Activated naive CD4-positive, alpha-beta T cell treated with anti-CD3 and anti-CD28 coated beads for 36 hours (primary cell): ENCODE results near the gene PIAS3. TPM values are rescaled to one million over a fixed set of nuclear protein-coding genes. Genes with fewer than 3 reads are reported as not detected.
"Not testable (repeated sequence)": the region's sequence is repeated elsewhere in the genome, so short reads cannot be mapped to it uniquely, and the experiment has no call there.

Experiments
- CTCF ChIA-PET: fragments of 350-600 bp; sonication (Branson Sonifier 250); formaldehyde crosslinking; loops from one replicate; lab custom pipeline; 2021; ENCODE audit warnings: antibody characterized with exemption; lab: Charles Lee
- DNase-seq: peaks from one replicate; pipeline ENCODE4 v3.0.0-alpha.2; 2020
- H3K27ac Mint-ChIP-seq: one replicate; pipeline ENCODE4 v1.8.0; 2021; ENCODE audit warnings: mild to moderate bottlenecking, mixed read lengths
- H3K27me3 Mint-ChIP-seq: one replicate; pipeline ENCODE4 v1.8.0; 2021; ENCODE audit warnings: low read depth, mixed read lengths
- H3K36me3 Mint-ChIP-seq: one replicate; pipeline ENCODE4 v1.8.0; 2021; ENCODE audit warnings: low read depth, mixed read lengths
- H3K4me1 Mint-ChIP-seq: one replicate; pipeline ENCODE4 v1.8.0; 2021; ENCODE audit warnings: low read depth, mixed read lengths
- H3K4me3 Mint-ChIP-seq: one replicate; pipeline ENCODE4 v1.8.0; 2021; ENCODE audit warnings: mild to moderate bottlenecking, moderate library complexity, mixed read lengths
- H3K9me3 Mint-ChIP-seq: one replicate; pipeline ENCODE4 v1.8.0; 2021; ENCODE audit warnings: mixed read lengths
- intact Hi-C: fragments of 100-400 bp; cut with micrococcal nuclease; formaldehyde crosslinking; loops from one replicate; pipeline ENCODE4 v1.15.1; 2023
- total RNA-seq, 2 experiments: library from RNA; stranded (reverse); gene quantifications; one replicate each; pipeline ENCODE4 v1.2.3, GENCODE V29; 2021

Gene PIAS3
- total RNA-seq, 2 experiments from 2014 or later, result 19.1 to 19.6 TPM

DNA sequence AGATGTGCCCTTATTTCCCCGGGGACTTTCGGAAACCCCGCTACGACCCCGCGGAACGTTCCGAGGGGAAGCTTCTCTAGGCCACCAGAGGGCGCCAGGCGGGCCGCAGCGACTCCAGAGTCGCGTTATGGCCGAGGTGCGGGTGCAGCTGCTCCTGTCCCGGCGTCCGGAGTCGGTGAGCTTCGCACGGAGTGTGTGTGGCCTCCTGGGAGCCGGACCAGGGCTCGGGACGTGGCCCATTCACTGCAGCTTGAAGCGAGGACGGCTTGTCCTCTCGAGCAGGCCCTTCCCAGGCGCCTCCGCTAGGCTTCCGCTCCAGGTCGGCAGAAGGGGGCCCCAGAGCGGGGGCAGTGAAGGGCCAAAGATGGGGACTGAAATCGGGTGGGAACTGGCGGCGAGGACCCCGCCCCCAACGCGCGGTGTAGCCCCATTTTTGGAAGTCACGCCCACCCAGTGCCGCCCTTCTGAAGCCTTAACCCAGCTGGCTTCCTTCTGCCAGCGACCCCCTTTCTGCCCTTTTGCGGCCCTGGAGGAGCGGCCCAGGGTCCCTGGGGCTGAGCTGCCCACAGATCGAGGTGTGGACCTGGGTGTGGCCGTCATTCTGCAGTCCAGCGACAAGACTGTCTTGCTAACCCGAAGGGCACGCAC lies 13.2 kb downstream of the PIAS3 start, which contains the start of gene NUDT17:
Gene NUDT17 (plus strand): TSS at position 117 of the 648 bp plus-strand sequence. CDS start 11 bp downstream, at position 128.
- no peaks in the 10 kb centered on the region for H3K27me3 Mint-ChIP-seq
- peak; percentile 80 for DNase-seq
- no peaks in the 10 kb centered on the region for H3K9me3 Mint-ChIP-seq
- peaks cover 15% of the 10 kb centered on the region for H3K4me1 Mint-ChIP-seq
- H3K4me3 Mint-ChIP-seq, result no peak within 1 kb of the TSS
- CTCF ChIA-PET, result interaction anchor here (0.7 to 8.7 kb wide), 41 partner anchors 9 to 193 kb away, joined by 3 to 141 read pairs (median 5); partner anchors contain the start of genes ANKRD34A, ANKRD35, CD160 and HJV
- intact Hi-C loops, result loop anchor here (1.0 to 2.0 kb wide), 5 partner anchors 41 to 168 kb away; partner anchors contain the start of genes ITGA10 and PEX11B
- H3K27ac Mint-ChIP-seq, result peak within 1 kb of the TSS; percentile 46
- H3K36me3 Mint-ChIP-seq, result no peaks in the 10 kb centered on the region

DNA sequence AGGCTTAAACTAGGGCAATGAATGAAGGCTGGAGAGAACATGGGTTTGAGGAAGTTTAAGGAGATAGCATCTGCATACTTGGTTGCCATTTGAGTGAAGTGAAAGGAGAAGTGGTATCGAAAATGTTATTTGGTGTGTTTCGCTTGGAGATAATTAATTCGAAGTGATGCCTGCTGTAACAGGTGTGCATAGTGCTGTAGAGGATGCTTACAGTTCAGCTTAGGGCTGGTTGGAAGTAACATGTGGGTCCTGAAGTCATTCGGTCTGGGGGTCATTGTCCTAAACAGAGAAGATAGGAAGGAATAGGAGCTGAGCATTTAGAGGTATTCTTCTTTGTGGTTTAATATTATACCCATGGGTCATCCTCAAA lies 13.8 kb downstream of the PIAS3 start:
- Mint-ChIP-seq H3K4me3 (no peak overlapping the region), H3K36me3 (no peaks in the 10 kb centered on the region), H3K4me1 (peaks cover 12% of the 10 kb centered on the region), H3K27me3 (no peaks in the 10 kb centered on the region), H3K27ac (no peak overlapping the region), H3K9me3 (no peaks in the 10 kb centered on the region)
- DNase-seq, result no peak
- CTCF ChIA-PET, result interaction anchor here (0.8 to 8.7 kb wide), 36 partner anchors 8 to 194 kb away, joined by 3 to 141 read pairs (median 6); partner anchors contain the start of genes ANKRD34A, ANKRD35, CD160 and HJV
- intact Hi-C loops, result loop anchor here (1.0 to 2.0 kb wide), 5 partner anchors 41 to 168 kb away; partner anchors contain the start of genes ITGA10 and PEX11B

DNA sequence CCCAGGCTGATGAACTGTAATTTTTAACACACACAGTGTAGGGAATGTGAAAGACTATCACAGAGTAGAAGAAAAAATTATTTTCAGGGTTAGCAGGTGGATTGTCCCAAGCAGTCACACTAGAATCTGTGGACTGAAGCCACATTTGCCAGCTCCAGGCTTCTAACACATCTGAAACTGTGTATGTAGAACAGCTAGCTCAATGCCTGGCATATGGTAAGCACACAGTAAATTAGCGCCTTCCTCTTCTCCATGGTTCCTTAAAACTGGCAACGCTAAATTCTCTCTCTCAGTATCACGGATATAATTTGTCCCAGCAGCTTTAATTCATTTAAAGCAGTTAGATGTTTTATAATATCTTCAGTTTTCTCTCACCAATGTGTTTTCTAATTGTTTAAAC lies 15.8 kb downstream of the PIAS3 start:
- Mint-ChIP-seq H3K36me3 (peaks cover 8% of the 10 kb centered on the region), H3K27ac (no peak overlapping the region), H3K4me1 (peaks cover 8% of the 10 kb centered on the region), H3K4me3 (no peak overlapping the region), H3K27me3 (no peaks in the 10 kb centered on the region), H3K9me3 (no peaks in the 10 kb centered on the region)
- DNase-seq, result no peak
- CTCF ChIA-PET, result interaction anchor here (1.7 to 8.7 kb wide), 3 partner anchors 13 to 170 kb away, joined by 4 to 141 read pairs (median 23); partner anchors contain the start of gene ITGA10
- intact Hi-C loops, result no loop called here

DNA sequence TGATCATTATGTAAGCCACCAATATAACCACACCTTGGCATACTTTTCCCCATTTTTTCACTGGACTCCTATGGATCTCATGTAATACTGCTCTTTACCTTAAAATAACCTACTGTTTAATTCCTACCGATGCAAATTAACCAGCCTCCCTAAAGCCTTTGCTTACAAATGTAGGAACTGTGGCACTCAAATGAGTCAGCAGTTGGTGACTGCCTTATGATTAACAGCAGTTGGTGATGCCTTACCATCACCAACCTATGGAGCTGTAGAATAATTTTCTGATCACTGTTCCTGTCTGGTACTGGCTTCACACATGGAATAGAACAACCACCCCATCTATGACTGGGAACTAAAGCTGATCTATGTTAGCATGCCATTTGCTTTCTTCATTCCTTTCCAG lies 21.2 kb downstream of the PIAS3 start:
- Mint-ChIP-seq H3K4me3 (no peak overlapping the region), H3K27ac (peak overlapping the region; percentile 30), H3K36me3 (peaks cover 21% of the 10 kb centered on the region), H3K27me3 (no peaks in the 10 kb centered on the region), H3K4me1 (no peaks in the 10 kb centered on the region), H3K9me3 (no peaks in the 10 kb centered on the region)
- intact Hi-C loops, result no loop called here
- no peak for DNase-seq
- CTCF ChIA-PET, result interaction anchor here (1.1 to 1.3 kb wide), 2 partner anchors 9 to 13 kb away, joined by 3 to 6 read pairs; no protein-coding TSS in a partner anchor

DNA sequence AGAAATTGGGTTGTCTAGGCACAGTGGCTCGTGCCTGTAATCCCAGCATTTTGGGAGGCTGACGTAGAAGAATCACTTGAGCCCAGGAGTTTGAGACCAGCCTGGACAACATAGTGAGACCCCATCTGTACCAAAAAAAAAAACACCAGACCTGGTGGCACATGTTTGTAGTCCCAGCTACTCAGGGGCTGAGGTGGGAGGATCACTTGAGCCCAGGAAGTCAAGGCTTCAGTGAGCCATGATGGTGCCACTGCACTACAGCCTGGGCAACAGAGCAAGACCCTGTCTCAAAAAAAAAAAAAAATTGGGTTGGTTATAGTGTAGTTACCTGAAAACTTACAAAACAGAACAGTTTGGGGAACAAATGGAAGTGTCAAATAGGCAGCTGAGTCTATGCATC lies 28.1 kb downstream of the PIAS3 start:
- peaks cover 35% of the 10 kb centered on the region for H3K4me1 Mint-ChIP-seq
- intact Hi-C loops, H3K27ac Mint-ChIP-seq, DNase-seq, H3K9me3 Mint-ChIP-seq, H3K27me3 Mint-ChIP-seq, H3K4me3 Mint-ChIP-seq: not testable (repeated sequence)
- CTCF ChIA-PET, result interaction anchor here (11.1 kb wide), 1 partner anchor 16 kb away, joined by 141 read pairs; the partner anchor contains the start of gene NUDT17
- H3K36me3 Mint-ChIP-seq, result peaks cover 53% of the 10 kb centered on the region

DNA sequence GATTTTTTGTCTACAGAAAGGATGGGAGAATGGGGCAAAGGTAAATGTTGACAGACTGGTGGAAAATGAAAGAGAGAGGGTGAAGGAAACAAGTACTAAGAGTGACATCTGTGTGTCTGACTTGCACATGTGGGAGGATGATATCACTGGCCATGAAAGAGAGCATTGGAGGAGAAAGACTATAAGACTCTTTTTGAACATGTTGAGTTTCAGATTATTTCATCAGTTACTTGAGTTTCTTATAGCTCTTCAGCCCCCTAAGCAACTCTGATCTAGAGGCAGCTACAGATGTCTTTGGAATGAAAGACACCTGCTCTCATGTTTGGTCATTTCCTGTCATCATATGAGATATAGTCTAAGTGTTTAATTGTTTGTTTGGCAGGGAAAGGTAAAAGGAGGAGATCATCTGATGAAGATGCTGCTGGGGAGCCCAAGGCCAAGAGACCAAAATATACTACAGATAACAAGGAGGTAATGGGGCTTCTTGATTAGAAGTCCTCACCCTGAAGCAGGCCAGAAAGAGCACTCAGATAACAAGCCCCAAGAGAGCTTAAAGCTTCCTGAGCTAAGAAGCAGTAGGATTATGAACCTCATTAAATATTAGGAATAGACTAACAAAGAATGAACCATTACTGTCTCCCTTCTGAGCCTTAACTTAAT lies 30.4 kb downstream of the PIAS3 start:
- Mint-ChIP-seq H3K27ac (peak overlapping the region; percentile 95), H3K9me3 (no peaks in the 10 kb centered on the region), H3K4me3 (peak overlapping the region; percentile 7), H3K36me3 (peaks cover 55% of the 10 kb centered on the region), H3K4me1 (peaks cover 44% of the 10 kb centered on the region), H3K27me3 (no peaks in the 10 kb centered on the region)
- intact Hi-C loops, result loop anchor here (1.0 to 2.0 kb wide), 2 partner anchors 31 to 42 kb away; partner anchors contain the start of gene PIAS3
- CTCF ChIA-PET, result interaction anchor here (0.6 to 11.1 kb wide), 6 partner anchors 18 to 188 kb away, joined by 3 to 141 read pairs (median 4); partner anchors contain the start of genes NUDT17 and PIAS3
- peak; percentile 56 for DNase-seq

DNA sequence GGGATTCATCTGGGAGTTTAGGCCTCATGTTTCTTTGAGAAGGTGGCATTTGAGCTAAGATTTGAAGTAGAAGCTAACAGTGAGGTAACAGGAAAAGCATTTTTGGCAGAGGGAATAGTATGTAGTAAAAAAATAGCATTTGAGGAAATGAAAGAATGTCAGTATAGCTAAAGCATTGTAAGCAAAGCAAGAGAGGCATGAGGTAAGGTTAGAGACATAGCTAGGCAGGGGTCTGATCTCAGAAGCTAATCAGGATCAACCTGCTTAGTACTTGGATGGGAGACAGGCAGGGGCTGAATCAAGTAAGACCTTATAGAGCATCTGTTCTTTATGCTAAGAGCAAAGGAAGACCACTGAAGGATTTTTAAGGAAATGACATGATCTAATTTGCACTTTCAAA lies 30.9 kb downstream of the PIAS3 start:
- CTCF ChIA-PET, result interaction anchor here (0.5 to 11.1 kb wide), 6 partner anchors 19 to 189 kb away, joined by 3 to 141 read pairs (median 4); partner anchors contain the start of gene NUDT17
- no peaks in the 10 kb centered on the region for H3K27me3 Mint-ChIP-seq
- H3K27ac Mint-ChIP-seq, result peak overlapping the region; percentile 95
- intact Hi-C loops, result loop anchor here (1.0 to 2.0 kb wide), 2 partner anchors 31 to 41 kb away; partner anchors contain the start of gene PIAS3
- no peaks in the 10 kb centered on the region for H3K9me3 Mint-ChIP-seq
- peaks cover 44% of the 10 kb centered on the region for H3K4me1 Mint-ChIP-seq
- DNase-seq, result no peak
- H3K36me3 Mint-ChIP-seq, result peaks cover 50% of the 10 kb centered on the region
- H3K4me3 Mint-ChIP-seq, result peak overlapping the region; percentile 7

DNA sequence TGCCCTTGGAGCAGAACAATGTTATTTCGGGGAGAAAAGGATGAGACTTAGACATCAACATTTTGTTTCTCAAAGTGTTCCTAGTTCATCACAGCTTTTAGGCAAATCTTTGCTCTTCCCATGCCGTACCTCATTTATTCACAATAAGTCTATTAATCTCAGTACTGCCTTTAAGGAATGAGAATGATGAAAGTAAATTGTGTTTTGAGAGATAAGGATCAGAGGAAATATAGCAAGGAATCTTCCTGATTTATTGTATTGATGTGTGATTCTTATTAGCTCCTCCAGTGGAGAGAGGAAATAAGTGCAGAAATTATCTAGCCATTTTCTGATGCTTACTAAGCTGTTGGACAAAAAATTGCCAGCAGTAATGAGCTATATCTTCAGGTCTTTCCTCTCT lies 32.9 kb downstream of the PIAS3 start:
- Mint-ChIP-seq H3K4me3 (peak overlapping the region; percentile 53), H3K4me1 (peaks cover 51% of the 10 kb centered on the region), H3K27ac (no peak overlapping the region), H3K9me3 (no peaks in the 10 kb centered on the region), H3K27me3 (no peaks in the 10 kb centered on the region), H3K36me3 (peaks cover 37% of the 10 kb centered on the region)
- intact Hi-C loops, result no loop called here
- no peak for DNase-seq
- CTCF ChIA-PET, result interaction anchor here (0.8 to 11.1 kb wide), 6 partner anchors 15 to 85 kb away, joined by 3 to 141 read pairs (median 4); partner anchors contain the start of genes NUDT17 and PIAS3

DNA sequence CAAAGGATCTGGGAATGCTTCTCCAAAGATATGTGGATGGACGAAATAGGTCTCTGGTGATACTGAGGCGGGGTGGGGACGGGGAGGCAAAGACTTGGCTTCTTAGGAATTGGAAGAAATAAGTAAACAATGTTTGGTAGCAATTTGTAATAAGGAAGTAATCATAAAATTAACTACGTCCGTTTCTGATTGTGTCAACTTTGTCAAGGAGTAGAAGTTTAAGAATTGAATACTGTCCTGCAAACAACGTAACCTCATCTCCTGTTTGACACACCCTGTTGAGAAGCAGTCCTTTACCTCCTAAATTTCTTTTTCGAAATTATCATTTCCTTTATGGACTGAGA lies 34.4 kb downstream of the PIAS3 start:
- H3K4me1 Mint-ChIP-seq, result peaks cover 49% of the 10 kb centered on the region
- peak overlapping the region; percentile 95 for H3K4me3 Mint-ChIP-seq
- H3K9me3 Mint-ChIP-seq, result peaks cover under 1% of the 10 kb centered on the region
- no peaks in the 10 kb centered on the region for H3K27me3 Mint-ChIP-seq
- H3K27ac Mint-ChIP-seq, result peak overlapping the region; percentile 95
- DNase-seq, result no peak
- intact Hi-C loops, result no loop called here
- CTCF ChIA-PET, result interaction anchor here (1.1 to 1.2 kb wide), 2 partner anchors 21 to 140 kb away, joined by 4 to 6 read pairs; partner anchors contain the start of genes ANKRD34A, NUDT17 and POLR3GL
- H3K36me3 Mint-ChIP-seq, result peaks cover 28% of the 10 kb centered on the region

DNA sequence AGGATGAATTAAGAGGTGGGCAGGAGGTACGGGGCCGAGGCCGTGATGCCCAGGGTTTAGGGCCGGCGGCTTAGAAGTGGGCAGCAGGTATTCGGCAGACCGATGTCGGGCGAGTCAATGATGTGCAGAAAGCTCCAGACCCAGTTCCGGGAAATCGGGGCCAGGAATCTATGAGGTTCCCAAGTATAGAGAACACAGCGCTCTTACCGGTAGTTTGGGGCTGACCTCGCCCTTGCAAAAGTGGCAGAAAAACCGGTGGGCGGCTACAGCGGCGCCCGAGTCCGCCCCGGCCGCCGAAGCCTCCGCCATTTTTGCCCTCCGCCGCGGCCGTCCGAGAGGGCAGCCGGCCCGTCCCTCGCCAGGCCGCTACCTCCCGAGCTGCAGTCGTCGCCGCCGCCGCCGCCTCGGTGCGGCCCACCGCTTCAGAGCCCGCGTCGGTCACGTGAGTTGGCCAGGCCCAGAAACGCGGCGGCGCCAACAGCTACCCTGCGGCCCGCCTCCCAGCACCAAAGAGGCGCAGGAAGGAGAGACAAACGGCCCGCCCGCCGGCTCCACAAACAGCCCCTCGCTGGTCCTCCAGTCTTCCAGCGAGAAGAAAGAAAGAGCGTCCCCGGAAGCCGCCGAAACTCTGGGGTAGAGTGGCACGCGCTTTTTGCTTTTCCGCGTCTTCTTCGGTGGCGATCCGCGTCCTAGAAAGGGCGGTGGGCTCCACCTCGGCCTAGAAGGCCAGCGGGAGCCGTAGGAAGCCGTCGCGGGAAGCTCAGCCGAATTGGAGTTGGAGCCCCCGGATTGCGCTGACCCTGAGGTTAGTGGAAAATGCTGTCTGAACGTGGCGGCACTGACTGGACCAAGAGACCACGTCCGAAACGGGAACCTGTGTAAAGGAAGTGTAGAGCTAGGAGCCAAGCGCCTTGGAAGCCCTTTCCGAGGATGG lies 35.0 kb downstream of the PIAS3 start, which contains the start of the genes POLR3C and RNF115:
Gene POLR3C (plus strand): TSS at position 636 of the 934 bp plus-strand sequence. CDS start 1,577 bp downstream, outside the sequence.
Gene RNF115 (minus strand): TSS at position 531 of the 934 bp plus-strand sequence. CDS start 222 bp downstream, at position 309.
- Mint-ChIP-seq H3K27me3 (no peaks in the 10 kb centered on the region), H3K4me3 (peak within 1 kb of the TSS; percentile 95), H3K36me3 (peaks cover 26% of the 10 kb centered on the region), H3K4me1 (peaks cover 45% of the 10 kb centered on the region), H3K27ac (peak within 1 kb of the TSS; percentile 95), H3K9me3 (peaks cover 2% of the 10 kb centered on the region)
- intact Hi-C loops, result no loop called here
- peak; percentile 82 for DNase-seq
- CTCF ChIA-PET, result interaction anchor here (1.1 to 1.2 kb wide), 2 partner anchors 22 to 140 kb away, joined by 4 to 6 read pairs; partner anchors contain the start of genes ANKRD34A, NUDT17 and POLR3GL

DNA sequence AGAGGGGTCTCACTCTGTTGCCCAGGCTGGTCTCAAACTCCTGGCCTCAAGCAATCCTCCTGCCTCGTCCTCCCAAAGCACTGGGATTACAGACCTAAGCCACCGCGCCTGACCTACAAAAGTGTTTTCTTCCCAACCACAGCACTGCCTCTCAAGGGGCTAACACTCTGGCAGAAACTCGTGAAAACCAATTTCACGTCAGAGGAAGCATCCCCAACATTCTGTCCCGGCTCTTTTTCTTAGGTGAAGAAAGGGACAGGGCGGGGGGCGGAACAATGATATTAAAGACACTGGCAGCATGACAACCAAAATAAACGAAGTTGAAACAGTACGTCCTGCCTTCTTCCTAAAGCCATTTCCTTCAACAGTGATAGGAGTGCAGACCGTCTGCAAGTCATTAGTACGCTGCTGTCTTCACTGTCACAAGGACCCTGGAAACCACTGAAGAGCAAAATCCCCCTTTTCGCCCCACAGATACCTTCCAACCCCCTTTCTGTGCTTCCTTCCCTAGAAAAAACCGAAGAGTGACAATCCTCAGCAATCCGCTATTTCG lies 36.0 kb downstream of the PIAS3 start:
- intact Hi-C loops, DNase-seq, CTCF ChIA-PET, H3K27me3 Mint-ChIP-seq, H3K9me3 Mint-ChIP-seq, H3K27ac Mint-ChIP-seq, H3K4me3 Mint-ChIP-seq: not testable (repeated sequence)
- Mint-ChIP-seq H3K36me3 (peaks cover 19% of the 10 kb centered on the region), H3K4me1 (peaks cover 36% of the 10 kb centered on the region)
